Neural crest cell (in vitro differentiated cells): ENCODE data around the gene FUT3. TPM values are rescaled to one million over a fixed set of nuclear protein-coding genes. Genes with fewer than 3 reads are reported as not detected.

Experiments
- DNase-seq: peaks from one replicate; pipeline ENCODE4 v3.0.0; 2021; ENCODE audit warnings: low read depth, mixed read lengths, low spot score
- H3K27ac Mint-ChIP-seq: one replicate; pipeline ENCODE4 v1.8.0; 2021; ENCODE audit warnings: mild to moderate bottlenecking, mixed read lengths; ENCODE audit not compliant: unreplicated experiment
- H3K27me3 Mint-ChIP-seq: 2 replicates; pipeline ENCODE4 v1.8.0; 2021; ENCODE audit warnings: low read depth, mild to moderate bottlenecking, mixed read lengths
- H3K36me3 Mint-ChIP-seq: 2 replicates; pipeline ENCODE4 v1.8.0; 2021; ENCODE audit warnings: low read depth, mild to moderate bottlenecking, mixed read lengths
- H3K4me1 Mint-ChIP-seq: 2 replicates; pipeline ENCODE4 v1.8.0; 2021; ENCODE audit warnings: mixed read lengths
- H3K4me3 Mint-ChIP-seq: one replicate; pipeline ENCODE4 v1.8.0; 2021; ENCODE audit warnings: mild to moderate bottlenecking, mixed read lengths
- H3K9me3 Mint-ChIP-seq: 2 replicates; pipeline ENCODE4 v1.8.0; 2021; ENCODE audit warnings: mixed read lengths
- CTCF ChIP-seq: fragments of 200-600 bp; sonication (generic); conservative IDR thresholded peaks from 2 replicates; pipeline ENCODE4 v1.5.0; 2021; ENCODE audit warnings: antibody characterized with exemption, mild to moderate bottlenecking
- total RNA-seq: library from RNA; stranded (reverse); gene quantifications from 2 replicates; pipeline ENCODE4 v1.2.1, GENCODE V29; 2021

FUT3 gene
- total RNA-seq, 1 donor from 2014 or later = not detected

- DNase-seq = no peak
- Mint-ChIP-seq H3K36me3 (no peaks in the 10 kb centered on the region), H3K4me3 (no peak overlapping the region), H3K9me3 (no peaks in the 10 kb centered on the region), H3K27ac (peak overlapping the region; percentile 12), H3K27me3 (peaks cover 17% of the 10 kb centered on the region), H3K4me1 (no peaks in the 10 kb centered on the region)
- no peak for TF ChIP-seq CTCF
Observed at GRCh38 chr19:5818594-5818993, 32.7 kb downstream of the FUT3 start.

GRCh38 chr19:5817218-5817617, 34.0 kb downstream of the FUT3 start:
- Mint-ChIP-seq H3K4me3 (no peak overlapping the region), H3K36me3 (no peaks in the 10 kb centered on the region), H3K9me3 (no peaks in the 10 kb centered on the region), H3K4me1 (no peaks in the 10 kb centered on the region), H3K27me3 (peaks cover 17% of the 10 kb centered on the region), H3K27ac (no peak overlapping the region)
- no peak for TF ChIP-seq CTCF
- no peak for DNase-seq

- no peak overlapping the region for H3K4me3 Mint-ChIP-seq
- H3K27me3 Mint-ChIP-seq = peaks cover 14% of the 10 kb centered on the region
- no peak overlapping the region for H3K27ac Mint-ChIP-seq
Observed at GRCh38 chr19:5814852-5815246, 36.4 kb downstream of the FUT3 start.

GRCh38 chr19:5814123-5814851, 37.0 kb downstream of the FUT3 start:
- Mint-ChIP-seq H3K4me1 (no peaks in the 10 kb centered on the region), H3K4me3 (no peak overlapping the region), H3K27me3 (peaks cover 14% of the 10 kb centered on the region), H3K9me3 (no peaks in the 10 kb centered on the region), H3K27ac (peak overlapping the region; percentile 14), H3K36me3 (no peaks in the 10 kb centered on the region)
- no peak for DNase-seq
- TF ChIP-seq CTCF = no peak

More at GRCh38 chr19:5814852-5815246, 36.4 kb downstream of the FUT3 start:
- Mint-ChIP-seq H3K36me3 (no peaks in the 10 kb centered on the region), H3K4me1 (no peaks in the 10 kb centered on the region), H3K9me3 (no peaks in the 10 kb centered on the region)
- no peak for DNase-seq
- TF ChIP-seq CTCF = no peak

- TF ChIP-seq CTCF = no peak
- H3K36me3 Mint-ChIP-seq = no peaks in the 10 kb centered on the region
- no peak overlapping the region for H3K4me3 Mint-ChIP-seq
- peaks cover 10% of the 10 kb centered on the region for H3K4me1 Mint-ChIP-seq
- DNase-seq = no peak
- H3K27ac Mint-ChIP-seq = no peak overlapping the region
- H3K27me3 Mint-ChIP-seq = peaks cover 12% of the 10 kb centered on the region
- H3K9me3 Mint-ChIP-seq = no peaks in the 10 kb centered on the region
Observed at GRCh38 chr19:5811117-5811516, 40.1 kb downstream of the FUT3 start.
